ENCODE measurements around the gene MYBPH.
A peak's percentile ranks its signal among the peaks of the same experiment; 100 is the strongest.

The MYBPH gene

DNA sequence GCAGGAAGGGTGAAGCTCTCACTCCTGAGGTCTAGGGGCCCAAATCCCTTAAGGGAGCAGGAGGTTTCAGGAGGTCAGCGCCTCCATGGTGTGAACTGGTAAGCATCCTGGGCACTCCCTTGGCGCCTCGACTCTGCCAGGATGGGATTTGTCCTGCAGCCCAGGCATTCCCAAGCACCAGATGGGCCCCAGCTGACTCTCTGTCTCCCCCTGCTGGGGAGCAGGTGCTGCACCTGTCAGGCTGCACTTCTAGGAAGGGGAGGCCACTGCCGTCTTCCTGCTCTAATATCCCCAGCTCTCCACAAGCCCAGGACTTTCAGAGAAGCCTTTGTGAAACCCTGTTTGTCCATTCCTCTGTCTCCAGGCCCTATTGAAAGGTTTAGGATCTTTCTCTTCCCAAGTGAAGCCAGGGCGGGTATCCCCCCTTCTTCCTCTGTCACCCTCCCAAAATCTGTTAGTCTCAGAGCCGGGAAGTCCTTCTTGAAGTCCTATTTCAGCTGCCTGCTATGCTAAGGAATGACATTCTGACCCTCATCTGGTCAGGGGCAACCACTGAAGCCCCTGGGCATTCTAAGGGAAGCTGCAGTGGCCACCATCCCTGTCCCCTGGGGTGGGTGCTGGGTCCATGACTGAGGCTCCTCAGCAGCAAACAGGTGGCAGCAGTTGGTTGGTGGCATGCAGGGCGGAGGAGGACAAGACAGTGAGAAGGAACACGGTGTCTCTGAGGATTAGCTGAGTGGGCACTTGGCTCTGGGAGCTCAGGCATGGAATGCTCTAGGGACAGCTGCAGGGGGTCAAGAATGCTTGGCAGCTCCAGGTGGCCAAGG is 3.2 kb downstream of the MYBPH start:
- TF ChIP-seq EZH2 (optimal IDR thresholded peaks at IDR 0.05; ENCODE audit: low read depth, low read length), result no peak
- TF ChIP-seq, protein P1, sequence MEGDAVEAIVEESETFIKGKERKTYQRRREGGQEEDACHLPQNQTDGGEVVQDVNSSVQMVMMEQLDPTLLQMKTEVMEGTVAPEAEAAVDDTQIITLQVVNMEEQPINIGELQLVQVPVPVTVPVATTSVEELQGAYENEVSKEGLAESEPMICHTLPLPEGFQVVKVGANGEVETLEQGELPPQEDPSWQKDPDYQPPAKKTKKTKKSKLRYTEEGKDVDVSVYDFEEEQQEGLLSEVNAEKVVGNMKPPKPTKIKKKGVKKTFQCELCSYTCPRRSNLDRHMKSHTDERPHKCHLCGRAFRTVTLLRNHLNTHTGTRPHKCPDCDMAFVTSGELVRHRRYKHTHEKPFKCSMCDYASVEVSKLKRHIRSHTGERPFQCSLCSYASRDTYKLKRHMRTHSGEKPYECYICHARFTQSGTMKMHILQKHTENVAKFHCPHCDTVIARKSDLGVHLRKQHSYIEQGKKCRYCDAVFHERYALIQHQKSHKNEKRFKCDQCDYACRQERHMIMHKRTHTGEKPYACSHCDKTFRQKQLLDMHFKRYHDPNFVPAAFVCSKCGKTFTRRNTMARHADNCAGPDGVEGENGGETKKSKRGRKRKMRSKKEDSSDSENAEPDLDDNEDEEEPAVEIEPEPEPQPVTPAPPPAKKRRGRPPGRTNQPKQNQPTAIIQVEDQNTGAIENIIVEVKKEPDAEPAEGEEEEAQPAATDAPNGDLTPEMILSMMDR (IDR thresholded peaks at IDR 0.05; ENCODE audit: low read length), result peak; percentile 98
- Histone ChIP-seq H3K9me3 (replicated peaks; ENCODE audit: insufficient read depth, low read length) (no peaks in the 10 kb centered on the region), H3K27ac (ENCODE audit: low read length) (no peak overlapping the region), H2AFZ (ENCODE audit: low read length) (peak overlapping the region; percentile 41; the same call in 1 of the 2 replicates), H3F3A (ENCODE audit: insufficient read depth, low read length) (no peaks in the 10 kb centered on the region), H3K36me3 (replicated peaks; ENCODE audit: insufficient read depth, low read length) (no peaks in the 10 kb centered on the region), H3K4me3 (ENCODE audit: low read length) (no peak overlapping the region), H3K4me1 (ENCODE audit: low read length) (no peaks in the 10 kb centered on the region), H3K27me3 (replicated peaks; ENCODE audit: insufficient read depth, low read length) (no peaks in the 10 kb centered on the region), H3K9ac (ENCODE audit: low read length) (no peak overlapping the region), H3K79me2 (ENCODE audit: low read length) (no peaks in the 10 kb centered on the region), H4K20me1 (ENCODE audit: insufficient read depth, low read length) (no peaks in the 10 kb centered on the region), H3K9me2 (replicated peaks; ENCODE audit: insufficient read depth, low read length) (no peaks in the 10 kb centered on the region), H3K4me2 (ENCODE audit: low read depth, low read length) (no peak overlapping the region)
- DNase-seq, result peak; percentile 61

GRCh38 chr1:203171341-203172183 is 4.1 kb downstream of the MYBPH start:
- Histone ChIP-seq H3K27ac (ENCODE audit: low read length) (no peak overlapping the region), H2AFZ (ENCODE audit: low read length) (no peak overlapping the region), H3K79me2 (ENCODE audit: low read length) (no peaks in the 10 kb centered on the region), H4K20me1 (ENCODE audit: insufficient read depth, low read length) (no peaks in the 10 kb centered on the region), H3K4me3 (ENCODE audit: low read length) (no peak overlapping the region), H3F3A (ENCODE audit: insufficient read depth, low read length) (no peaks in the 10 kb centered on the region), H3K9ac (ENCODE audit: low read length) (no peak overlapping the region), H3K36me3 (replicated peaks; ENCODE audit: insufficient read depth, low read length) (no peaks in the 10 kb centered on the region), H3K27me3 (replicated peaks; ENCODE audit: insufficient read depth, low read length) (no peaks in the 10 kb centered on the region), H3K4me2 (ENCODE audit: low read depth, low read length) (no peak overlapping the region), H3K9me2 (replicated peaks; ENCODE audit: insufficient read depth, low read length) (no peaks in the 10 kb centered on the region), H3K4me1 (ENCODE audit: low read length) (peaks cover 3% of the 10 kb centered on the region; the same call in 1 of the 2 replicates), H3K9me3 (replicated peaks; ENCODE audit: insufficient read depth, low read length) (no peaks in the 10 kb centered on the region)
- no peak for DNase-seq
- TF ChIP-seq EZH2 (optimal IDR thresholded peaks at IDR 0.05; ENCODE audit: low read depth, low read length) (no peak), EZH2phosphoT487 (IDR thresholded peaks at IDR 0.05; ENCODE audit: low read length) (no peak)
- TF ChIP-seq, protein P1 (IDR thresholded peaks at IDR 0.05; ENCODE audit: low read length), result no peak

- H3K36me3 ChIP-seq (replicated peaks; ENCODE audit: insufficient read depth, low read length), result no peaks in the 10 kb centered on the region
- DNase-seq, result no peak
- TF ChIP-seq, protein P1 (IDR thresholded peaks at IDR 0.05; ENCODE audit: low read length), result no peak
- TF ChIP-seq EZH2phosphoT487 (IDR thresholded peaks at IDR 0.05; ENCODE audit: low read length) (no peak), EZH2 (optimal IDR thresholded peaks at IDR 0.05; ENCODE audit: low read depth, low read length) (no peak)
- no peaks in the 10 kb centered on the region for H3K27me3 ChIP-seq (replicated peaks; ENCODE audit: insufficient read depth, low read length)
- H3K9me3 ChIP-seq (replicated peaks; ENCODE audit: insufficient read depth, low read length), result no peaks in the 10 kb centered on the region
- H3K27ac ChIP-seq (ENCODE audit: low read length), result no peak overlapping the region
- H3K4me2 ChIP-seq (ENCODE audit: low read depth, low read length), result no peak overlapping the region
- no peak overlapping the region for H3K4me3 ChIP-seq (ENCODE audit: low read length)
- H4K20me1 ChIP-seq (ENCODE audit: insufficient read depth, low read length), result no peaks in the 10 kb centered on the region
- H2AFZ ChIP-seq (ENCODE audit: low read length), result no peak overlapping the region
- no peak overlapping the region for H3K9ac ChIP-seq (ENCODE audit: low read length)
- H3K79me2 ChIP-seq (ENCODE audit: low read length), result no peaks in the 10 kb centered on the region
- H3F3A ChIP-seq (ENCODE audit: insufficient read depth, low read length), result no peaks in the 10 kb centered on the region
- no peaks in the 10 kb centered on the region for H3K9me2 ChIP-seq (replicated peaks; ENCODE audit: insufficient read depth, low read length)
- peaks cover 7% of the 10 kb centered on the region; the same call in 1 of the 2 replicates for H3K4me1 ChIP-seq (ENCODE audit: low read length)
Observed at GRCh38 chr1:203170625-203171330, 4.8 kb downstream of the MYBPH start.

Measured in MM.1S (cell line).